Esophagus (tissue), 2 donors: ENCODE results near the gene RIMBP2. TPM values are rescaled to one million over a fixed set of nuclear protein-coding genes. Genes with fewer than 3 reads are reported as not detected.

Experiments used
- H3K27ac ChIP-seq, 2 donors: one replicate each; pipeline ENCODE4 v1.5.1; 2013; ENCODE audit warnings: low read depth in 2 of 2, mild to moderate bottlenecking in 2 of 2, inconsistent platforms in 1 of 2, low read length in 1 of 2, moderate library complexity in 1 of 2
- H3K27me3 ChIP-seq, 2 donors: one replicate each; pipeline ENCODE4 v1.6.1; 2013; ENCODE audit warnings: low read length in 2 of 2, control low read depth in 1 of 2, mild to moderate bottlenecking in 1 of 2; ENCODE audit not compliant: insufficient read depth in 2 of 2, control insufficient read depth in 1 of 2
- H3K36me3 ChIP-seq, 2 donors: one replicate each; pipeline ENCODE4 v1.6.1; 2013; ENCODE audit warnings: low read length in 1 of 2; ENCODE audit not compliant: control insufficient read depth in 2 of 2, insufficient read depth in 2 of 2
- H3K4me1 ChIP-seq, 2 donors: one replicate each; pipeline ENCODE4 v1.6.1; 2013; ENCODE audit warnings: low read length in 1 of 2; ENCODE audit not compliant: control insufficient read depth in 2 of 2, insufficient read depth in 2 of 2
- H3K4me3 ChIP-seq, 2 donors: one replicate each; pipeline ENCODE4 v1.5.1; 2013; ENCODE audit warnings: low read length in 2 of 2, mild to moderate bottlenecking in 2 of 2, low read depth in 1 of 2, moderate library complexity in 1 of 2
- H3K9me3 ChIP-seq, 2 donors: one replicate each; pipeline ENCODE4 v1.6.1; 2013; ENCODE audit warnings: mild to moderate bottlenecking in 2 of 2, low read depth in 1 of 2, low read length in 1 of 2, moderate library complexity in 1 of 2; ENCODE audit not compliant: control insufficient read depth in 2 of 2, insufficient read depth in 1 of 2
- WGBS, 2 donors: extraction: QIAGEN DNeasy Blood & Tissue Kit; methylation state at CpG; one replicate each; pipeline ENCODE4 v1.1.7; 2013; 5-methylcytosine and 5-hydroxymethylcytosine counted together
- polyA plus RNA-seq, 2 donors: library from polyadenylated mRNA; stranded (reverse); fragments of 200-250 nt; gene quantifications; one replicate each; pipeline ENCODE4 v1.2.3, GENCODE V29; 2013
- donor health status: healthy with polysubstance abuse.
- donor health status: Bipolar disorder and iron deficiency.

The RIMBP2 gene
- polyA plus RNA-seq, 2 donors, result 0.20 to 0.69 TPM

- Histone ChIP-seq H3K4me1 (no peaks in the 10 kb centered on the region), H3K27ac (no peak overlapping the region), H3K4me3 (no peak overlapping the region), H3K27me3 (peaks cover 0 to 2% of the 10 kb centered on the region in 2 donors), H3K36me3 (no peaks in the 10 kb centered on the region), H3K9me3 (peaks cover 6 to 16% of the 10 kb centered on the region in 2 donors)
- WGBS, 2 donors, result 93 to 94% methylated on average over 24 of the region's 24 CpGs
These were observed 247.3 kb downstream of the RIMBP2 start for GRCh38 chr12:130468700-130469245.

- Histone ChIP-seq H3K4me3 (no peak overlapping the region), H3K27me3 (peaks cover 0 to 2% of the 10 kb centered on the region in 2 donors), H3K4me1 (no peaks in the 10 kb centered on the region), H3K36me3 (no peaks in the 10 kb centered on the region), H3K27ac (no peak overlapping the region), H3K9me3 (peaks cover 6 to 16% of the 10 kb centered on the region in 2 donors)
- WGBS, 2 donors, result 94 to 96% methylated on average over 9 of the region's 9 CpGs
These were observed 247.9 kb downstream of the RIMBP2 start for GRCh38 chr12:130468186-130468585.

- Histone ChIP-seq H3K4me1 (no peaks in the 10 kb centered on the region), H3K4me3 (no peak overlapping the region), H3K27ac (no peak overlapping the region), H3K27me3 (peaks cover 0 to 2% of the 10 kb centered on the region in 2 donors), H3K9me3 (peaks cover 6 to 16% of the 10 kb centered on the region in 2 donors), H3K36me3 (no peaks in the 10 kb centered on the region)
- 66 to 70% methylated on average over 10 of the region's 10 CpGs for WGBS, 2 donors
These were observed 250.5 kb downstream of the RIMBP2 start for GRCh38 chr12:130465626-130466025.

GRCh38 chr12:130465046-130465445, 251.1 kb downstream of the RIMBP2 start:
- H3K4me1 ChIP-seq, result no peaks in the 10 kb centered on the region
- H3K4me3 ChIP-seq, result no peak overlapping the region
- peaks cover 0 to 2% of the 10 kb centered on the region in 2 donors for H3K27me3 ChIP-seq
- peaks cover 6 to 16% of the 10 kb centered on the region in 2 donors for H3K9me3 ChIP-seq
- no peaks in the 10 kb centered on the region for H3K36me3 ChIP-seq
- 91 to 93% methylated on average over 15 of the region's 15 CpGs for WGBS, 2 donors
- H3K27ac ChIP-seq, result no peak overlapping the region

GRCh38 chr12:130463818-130464670, 252.1 kb downstream of the RIMBP2 start:
- H3K27ac ChIP-seq, result no peak overlapping the region

GRCh38 chr12:130463275-130463658, 252.8 kb downstream of the RIMBP2 start:
- no peak overlapping the region for H3K4me3 ChIP-seq
- H3K27me3 ChIP-seq, result peaks cover 0 to 2% of the 10 kb centered on the region in 2 donors
- WGBS, 2 donors, result 63 to 64% methylated on average over 9 of the region's 9 CpGs
- no peaks in the 10 kb centered on the region for H3K36me3 ChIP-seq
- H3K9me3 ChIP-seq, result peaks cover 4 to 8% of the 10 kb centered on the region in 2 donors
- H3K27ac ChIP-seq, result no peak overlapping the region
- no peaks in the 10 kb centered on the region for H3K4me1 ChIP-seq

More at GRCh38 chr12:130463818-130464670, 252.1 kb downstream of the RIMBP2 start:
- no peak overlapping the region for H3K4me3 ChIP-seq
- H3K36me3 ChIP-seq, result no peaks in the 10 kb centered on the region
- H3K27me3 ChIP-seq, result peaks cover 0 to 2% of the 10 kb centered on the region in 2 donors
- peaks cover 6 to 14% of the 10 kb centered on the region in 2 donors for H3K9me3 ChIP-seq
- WGBS, 2 donors, result 71 to 75% methylated on average over 18 to 19 of the region's 19 CpGs
- no peaks in the 10 kb centered on the region for H3K4me1 ChIP-seq

GRCh38 chr12:130462558-130463274, 253.4 kb downstream of the RIMBP2 start:
- H3K27ac ChIP-seq, result no peak overlapping the region
- peaks cover 3 to 4% of the 10 kb centered on the region in 2 donors for H3K9me3 ChIP-seq
- H3K4me3 ChIP-seq, result no peak overlapping the region
- no peaks in the 10 kb centered on the region for H3K4me1 ChIP-seq
- WGBS, 2 donors, result 75 to 79% methylated on average over 21 of the region's 21 CpGs
- no peaks in the 10 kb centered on the region for H3K36me3 ChIP-seq
- peaks cover 0 to 2% of the 10 kb centered on the region in 2 donors for H3K27me3 ChIP-seq

GRCh38 chr12:130461839-130462557, 254.1 kb downstream of the RIMBP2 start:
- Histone ChIP-seq H3K9me3 (peaks cover 0 to 4% of the 10 kb centered on the region in 2 donors), H3K4me3 (no peak overlapping the region), H3K4me1 (no peaks in the 10 kb centered on the region), H3K36me3 (no peaks in the 10 kb centered on the region), H3K27ac (no peak overlapping the region), H3K27me3 (peaks cover 0 to 2% of the 10 kb centered on the region in 2 donors)
- 82 to 83% methylated on average over 22 of the region's 22 CpGs for WGBS, 2 donors

- Histone ChIP-seq H3K4me3 (no peak overlapping the region), H3K4me1 (no peaks in the 10 kb centered on the region), H3K36me3 (no peaks in the 10 kb centered on the region), H3K9me3 (peaks cover 0 to 4% of the 10 kb centered on the region in 2 donors), H3K27ac (no peak overlapping the region), H3K27me3 (peaks cover 0 to 2% of the 10 kb centered on the region in 2 donors)
- 72 to 73% methylated on average over 7 of the region's 7 CpGs for WGBS, 2 donors
These were observed 254.7 kb downstream of the RIMBP2 start for GRCh38 chr12:130461447-130461815.
